NT2/D1 (cell line): Measurements from ENCODE around the gene AURKA.

Source experiments
- SUZ12 ChIP-seq: IDR thresholded peaks from 2 replicates; pipeline ENCODE4 v1.6.1; 2011; ENCODE audit not compliant: insufficient read length, insufficient read depth; ENCODE audit errors: extremely low read depth
- YY1 ChIP-seq: IDR thresholded peaks from 2 replicates; pipeline ENCODE4 v1.6.1; 2011; ENCODE audit not compliant: insufficient read length, insufficient read depth
- ZNF274 ChIP-seq: IDR thresholded peaks from 2 replicates; pipeline ENCODE4 v1.6.1; 2011; ENCODE audit warnings: mild to moderate bottlenecking, low read depth, low read length

DNA sequence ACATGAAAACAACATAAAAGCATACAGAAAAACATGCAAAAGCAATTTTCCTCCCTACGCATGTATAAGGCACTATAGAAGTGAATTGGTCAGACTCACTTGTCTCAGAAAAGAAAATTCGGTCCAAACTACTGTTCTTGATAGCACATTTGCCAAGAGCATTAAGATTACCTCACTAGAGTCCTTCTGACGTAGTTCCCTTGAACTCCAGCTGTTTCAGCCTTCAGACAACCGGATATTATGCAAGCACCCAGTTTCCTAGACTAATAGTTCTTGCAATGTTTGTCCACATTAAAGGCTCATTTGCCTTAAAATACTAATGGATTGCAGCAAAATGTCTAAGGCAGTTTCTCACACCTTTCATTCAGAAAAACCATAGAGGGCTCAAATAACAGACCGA lies 17.5 kb upstream of the AURKA start:
- TF ChIP-seq YY1 (no peak), ZNF274 (no peak), SUZ12 (no peak)
